IMR-90 (cell line): ENCODE results near the gene GSE1. TPM values are rescaled to one million over a fixed set of nuclear protein-coding genes. Genes with fewer than 3 reads are reported as not detected.

Source experiments
- ATAC-seq: fragments of 200-7000 bp; cut with Tn5 transposase; 2 replicates; pipeline ENCODE4 v1.9.1; 2020; ENCODE audit warnings: low read depth, mild to moderate bottlenecking, moderate library complexity
- BruUV-seq: library from RNA; stranded (reverse); fragments of 400-500 nt; replicated peaks from 2 replicates; lab custom pipeline; 2021; lab: Mats Ljungman, UMichigan
- CTCF ChIA-PET: fragments of 300-600 bp; formaldehyde crosslinking; extraction: SDS; loops from one replicate; lab custom pipeline; 2021; ENCODE audit warnings: antibody characterized with exemption; lab: Yijun Ruan, JAX
- POLR2A ChIA-PET: fragments of 300-600 bp; sonication (Branson Sonifier 250); formaldehyde crosslinking; loops from one replicate; lab custom pipeline; 2022; ENCODE audit warnings: antibody characterized with exemption; ENCODE audit not compliant: unreplicated experiment; lab: Charles Lee
- DNase-seq: peaks from one replicate; pipeline ENCODE4 v3.0.0; 2013
- H2AFZ ChIP-seq: replicated peaks from 2 replicates; pipeline ENCODE3; 2013; ENCODE audit warnings: low read length, mild to moderate bottlenecking; ENCODE audit not compliant: poor library complexity
- H2AK5ac ChIP-seq: 2 replicates; pipeline ENCODE4 v1.6.1; 2013; ENCODE audit warnings: low read depth, low read length, inconsistent platforms
- H2AK9ac ChIP-seq: replicated peaks from 2 replicates; pipeline ENCODE3; 2013; ENCODE audit warnings: mild to moderate bottlenecking, low read depth, low read length, moderate library complexity; ENCODE audit not compliant: poor library complexity
- H2BK120ac ChIP-seq: 2 replicates; pipeline ENCODE4 v1.6.1; 2013; ENCODE audit warnings: low read depth, low read length, inconsistent platforms
- H2BK15ac ChIP-seq: 3 replicates; pipeline ENCODE4 v1.6.1; 2013; ENCODE audit warnings: low read depth, low read length, inconsistent platforms
- H2BK20ac ChIP-seq: 2 replicates; pipeline ENCODE4 v1.6.1; 2013; ENCODE audit warnings: low read depth, mild to moderate bottlenecking, inconsistent platforms, low read length, moderate library complexity
- H2BK5ac ChIP-seq: 2 replicates; pipeline ENCODE4 v1.6.1; 2013; ENCODE audit warnings: mild to moderate bottlenecking, low read depth, low read length, inconsistent platforms; ENCODE audit not compliant: poor library complexity, severe bottlenecking
- H3K14ac ChIP-seq: replicated peaks from 2 replicates; pipeline ENCODE4 v1.6.1; 2013; ENCODE audit warnings: low read depth, low read length, inconsistent platforms
- H3K18ac ChIP-seq: 2 replicates; pipeline ENCODE4 v1.6.1; 2013; ENCODE audit warnings: low read depth, low read length, control low read depth
- H3K23ac ChIP-seq: 2 replicates; pipeline ENCODE4 v1.6.1; 2013; ENCODE audit warnings: low read depth, low read length, inconsistent platforms
- H3K27ac ChIP-seq: 2 replicates; pipeline ENCODE4 v1.5.1; 2013; ENCODE audit warnings: mild to moderate bottlenecking, control low read depth, low read length; ENCODE audit not compliant: insufficient read depth
- H3K27me3 ChIP-seq: 2 replicates; pipeline ENCODE4 v1.6.1; 2013; ENCODE audit warnings: low read length; ENCODE audit not compliant: control insufficient read depth, insufficient read depth
- H3K36me3 ChIP-seq: 2 replicates; pipeline ENCODE4 v1.6.1; 2013; ENCODE audit warnings: low read length, mixed read lengths; ENCODE audit not compliant: control insufficient read depth, insufficient read depth
- H3K4ac ChIP-seq: 2 replicates; pipeline ENCODE4 v1.6.1; 2013; ENCODE audit warnings: low read depth, low read length, inconsistent platforms
- H3K4me1 ChIP-seq: 2 replicates; pipeline ENCODE4 v1.6.1; 2013; ENCODE audit warnings: low read length, mixed read lengths; ENCODE audit not compliant: control insufficient read depth, insufficient read depth
- H3K4me2 ChIP-seq: 2 replicates; pipeline ENCODE4 v1.6.1; 2013; ENCODE audit warnings: low read depth, mild to moderate bottlenecking, control low read depth, low read length, moderate library complexity
- H3K4me3 ChIP-seq: 2 replicates; pipeline ENCODE4 v1.5.1; 2013; ENCODE audit warnings: low read depth, mild to moderate bottlenecking, control low read depth, low read length, moderate library complexity; ENCODE audit not compliant: insufficient read depth
- H3K56ac ChIP-seq: 2 replicates; pipeline ENCODE4 v1.6.1; 2013; ENCODE audit warnings: low read length, inconsistent platforms; ENCODE audit not compliant: insufficient read depth; ENCODE audit errors: extremely low read depth
- H3K79me1 ChIP-seq, 2 experiments: 2 replicates each; pipeline ENCODE4 v1.6.1; 2013; ENCODE audit warnings: low read length in 2 of 2, inconsistent platforms in 1 of 2, low read depth in 1 of 2
- H3K9ac ChIP-seq: 2 replicates; pipeline ENCODE4 v1.6.1; 2013; ENCODE audit warnings: low read depth, low read length, control low read depth
- H3K9me1 ChIP-seq: 2 replicates; pipeline ENCODE4 v1.6.1; 2013; ENCODE audit warnings: low read length, inconsistent platforms; ENCODE audit not compliant: insufficient read depth
- H3K9me3 ChIP-seq: 2 replicates; pipeline ENCODE4 v1.6.1; 2013; ENCODE audit warnings: low read length; ENCODE audit not compliant: control insufficient read depth, insufficient read depth
- H4K20me1 ChIP-seq: 2 replicates; pipeline ENCODE4 v1.6.1; 2013; ENCODE audit warnings: low read length, inconsistent platforms; ENCODE audit not compliant: insufficient read depth
- H4K5ac ChIP-seq: 2 replicates; pipeline ENCODE4 v1.6.1; 2013; ENCODE audit warnings: mild to moderate bottlenecking, low read depth, low read length, control low read depth
- H4K8ac ChIP-seq, 2 experiments: 2 replicates each; pipeline ENCODE4 v1.6.1; 2013; ENCODE audit warnings: low read depth in 2 of 2, low read length in 2 of 2, control low read depth in 1 of 2, inconsistent platforms in 1 of 2
- H4K91ac ChIP-seq: 2 replicates; pipeline ENCODE4 v1.6.1; 2013; ENCODE audit warnings: low read depth, low read length, inconsistent platforms; ENCODE audit not compliant: insufficient read depth
- BHLHE40 ChIP-seq: fragments of 150-350 bp; IDR thresholded peaks from 2 replicates; pipeline ENCODE4 v1.6.1; 2016; ENCODE audit warnings: mild to moderate bottlenecking, low read depth, low read length
- CEBPB ChIP-seq: IDR thresholded peaks from 2 replicates; pipeline ENCODE4 v1.6.1; 2012; ENCODE audit warnings: low read depth, low read length, improper control_type of control experiment
- CHD1 ChIP-seq: IDR thresholded peaks from 2 replicates; pipeline ENCODE4 v1.6.1; 2012; ENCODE audit warnings: low read depth, low read length, improper control_type of control experiment
- FOS ChIP-seq: fragments of 150-350 bp; IDR thresholded peaks from 2 replicates; pipeline ENCODE4 v1.6.1; 2016; ENCODE audit warnings: low read depth, low read length
- MAFK ChIP-seq: IDR thresholded peaks from 2 replicates; pipeline ENCODE4 v1.6.1; 2012; ENCODE audit warnings: low read depth, low read length, improper control_type of control experiment
- MAZ ChIP-seq: IDR thresholded peaks from 2 replicates; pipeline ENCODE4 v1.6.1; 2012; ENCODE audit warnings: low read depth, mild to moderate bottlenecking, low read length, improper control_type of control experiment, moderate library complexity, borderline replicate concordance
- MXI1 ChIP-seq: IDR thresholded peaks from 2 replicates; pipeline ENCODE4 v1.6.1; 2012; ENCODE audit warnings: low read depth, mild to moderate bottlenecking, low read length, moderate library complexity, borderline replicate concordance
- NFE2L2 ChIP-seq: fragments of 150-350 bp; IDR thresholded peaks from 2 replicates; pipeline ENCODE4 v1.6.1; 2016; ENCODE audit warnings: low read depth, mild to moderate bottlenecking, low read length
- POLR2A ChIP-seq: IDR thresholded peaks from 2 replicates; pipeline ENCODE4 v1.6.1; 2012; ENCODE audit warnings: mild to moderate bottlenecking, low read depth, low read length
- RAD21 ChIP-seq: IDR thresholded peaks from 2 replicates; pipeline ENCODE4 v1.6.1; 2012; ENCODE audit warnings: low read length, improper control_type of control experiment
- RCOR1 ChIP-seq: IDR thresholded peaks from 2 replicates; pipeline ENCODE4 v1.6.1; 2012; ENCODE audit warnings: mild to moderate bottlenecking, low read length, improper control_type of control experiment; ENCODE audit not compliant: insufficient replicate concordance
- RFX5 ChIP-seq: IDR thresholded peaks from 2 replicates; pipeline ENCODE4 v1.8.0; 2012; ENCODE audit warnings: low read depth, mild to moderate bottlenecking, low read length, moderate library complexity
- SMC3 ChIP-seq: fragments of 150-350 bp; IDR thresholded peaks from 2 replicates; pipeline ENCODE4 v1.6.1; 2016; ENCODE audit warnings: low read depth, mild to moderate bottlenecking, antibody characterized with exemption, low read length, moderate library complexity
- WGBS, 2 experiments: methylation state at CpG; one replicate each; pipeline versions ENCODE4 v1.1.5 to v1.1.7; 2013; ENCODE audit warnings: missing lambda C conversion rate in 2 of 2; ENCODE audit not compliant: insufficient read length in 1 of 2; ENCODE audit errors: extremely low coverage in 2 of 2; 5-methylcytosine and 5-hydroxymethylcytosine counted together
- dilution Hi-C: fragments of 300-500 bp; cut with HindIII; formaldehyde crosslinking; loops from one replicate; pipeline ENCODE4 v1.14.3; 2018; ENCODE audit warnings: low sequenced_read_pairs; ENCODE audit not compliant: unreplicated experiment
- in situ Hi-C: fragments of 300-500 bp; cut with MboI; formaldehyde crosslinking; loops from 3 replicates; pipeline ENCODE4 v1.14.3; 2019; ENCODE audit warnings: low sequenced_read_pairs, inconsistent platforms, mixed read lengths
- intact Hi-C: fragments of 100-400 bp; cut with micrococcal nuclease; formaldehyde crosslinking; loops from 2 replicates; pipeline ENCODE4 v1.10.0; 2022
- polyA plus RNA-seq, 3 experiments: library from polyadenylated mRNA; depleted of rRNA; stranded (reverse); fragments of >200 nt; gene quantifications; 2 replicates each; pipeline ENCODE4 v1.2.3, GENCODE V29; 2012; ENCODE audit warnings: low replicate concordance in 1 of 3
- total RNA-seq: library from RNA; depleted of rRNA; stranded (reverse); fragments of >200 nt; gene quantifications from 2 replicates; pipeline ENCODE4 v1.2.3, GENCODE V29; 2012
- TF ChIP-seq, protein P1 (sequence below): fragments of 150-350 bp; IDR thresholded peaks from 2 replicates; pipeline ENCODE4 v1.6.1; 2016; ENCODE audit warnings: low read depth, mild to moderate bottlenecking, low read length, moderate library complexity, borderline replicate concordance
- TF ChIP-seq, protein P2 (sequence below): conservative IDR thresholded peaks from 2 replicates; pipeline ENCODE4 v1.5.1; 2012; ENCODE audit warnings: mild to moderate bottlenecking, low read depth, low read length, improper control_type of control experiment
- TF ChIP-seq, protein P3 (sequence below): fragments of 150-350 bp; IDR thresholded peaks from 2 replicates; pipeline ENCODE4 v1.6.1; 2017; ENCODE audit warnings: mild to moderate bottlenecking, antibody characterized with exemption, low read length, low read depth

Gene GSE1
- total and polyA plus RNA-seq, 2 of the 4 experiments (the other 2 are of a cell fraction): 14.9 to 25.5 TPM

DNA sequence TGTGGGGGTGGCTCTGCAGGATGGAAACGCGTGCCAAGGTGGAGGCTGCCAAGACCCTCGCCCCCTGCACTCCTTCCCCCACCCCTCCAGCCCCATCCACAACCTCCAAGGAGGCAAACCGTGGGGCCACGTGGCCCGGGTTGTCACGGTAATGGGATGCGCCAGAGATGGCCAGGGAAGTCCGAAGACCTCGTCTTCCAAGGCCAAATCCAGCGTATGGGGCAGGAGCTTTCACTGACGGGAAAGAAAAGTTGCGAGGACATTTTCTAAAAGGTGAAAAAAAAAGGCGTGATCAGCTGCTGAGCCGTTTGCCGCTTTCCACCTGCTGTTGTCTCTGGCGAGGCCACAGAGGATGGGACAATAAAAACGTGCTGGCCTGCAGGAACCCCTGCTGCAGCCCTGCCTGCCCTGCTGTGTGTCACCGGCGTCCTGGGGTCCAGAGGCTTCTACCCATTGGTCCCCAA, 28.3 kb upstream of the GSE1 start:
- peaks cover 49% of the 10 kb centered on the region for H4K20me1 ChIP-seq
- no peak overlapping the region for H3K27ac ChIP-seq
- H3K36me3 ChIP-seq: no peaks in the 10 kb centered on the region
- H3K56ac ChIP-seq: no peak overlapping the region
- H3K79me1 ChIP-seq: peaks cover 28 to 84% of the 10 kb centered on the region in 2 experiments
- H3K27me3 ChIP-seq: no peaks in the 10 kb centered on the region
- DNase-seq (no peak), ATAC-seq (no peak)
- H3K9ac ChIP-seq: no peak overlapping the region
- WGBS, 2 experiments: 96% methylated on average over 10 of the region's 20 CpGs; no CpG with 5 or more reads in 1 of the 2 experiments
- CTCF ChIA-PET: no interaction called here
- no peak overlapping the region for H4K5ac ChIP-seq
- no peak overlapping the region for H2BK20ac ChIP-seq
- H2BK5ac ChIP-seq: no peak overlapping the region
- no peak overlapping the region for H2AFZ ChIP-seq
- peak overlapping the region; percentile 66 for H2AK5ac ChIP-seq
- POLR2A ChIA-PET: no interaction called here
- H3K9me1 ChIP-seq: peaks cover 14% of the 10 kb centered on the region
- H2BK120ac ChIP-seq: no peak overlapping the region
- no peak overlapping the region for H3K4me3 ChIP-seq
- BruUV-seq: no TSS peak
- dilution Hi-C loops: no loop called here
- no peaks in the 10 kb centered on the region for H3K9me3 ChIP-seq
- H3K4me2 ChIP-seq: no peak overlapping the region
- H3K14ac ChIP-seq: no peak overlapping the region
- in situ Hi-C loops: no loop called here
- H3K4me1 ChIP-seq: peaks cover 41% of the 10 kb centered on the region
- no peak overlapping the region for H2AK9ac ChIP-seq
- no peak overlapping the region for H3K18ac ChIP-seq
- H3K4ac ChIP-seq: no peak overlapping the region
- no peak overlapping the region for H3K23ac ChIP-seq
- intact Hi-C loops: no loop called here
- TF ChIP-seq CHD1 (no peak), NFE2L2 (no peak), FOS (no peak), SMC3 (no peak), MAFK (no peak), CEBPB (no peak), POLR2A (no peak), RAD21 (no peak), BHLHE40 (no peak), RFX5 (no peak), MAZ (no peak), MXI1 (no peak), RCOR1 (no peak)
- TF ChIP-seq, protein P1, sequence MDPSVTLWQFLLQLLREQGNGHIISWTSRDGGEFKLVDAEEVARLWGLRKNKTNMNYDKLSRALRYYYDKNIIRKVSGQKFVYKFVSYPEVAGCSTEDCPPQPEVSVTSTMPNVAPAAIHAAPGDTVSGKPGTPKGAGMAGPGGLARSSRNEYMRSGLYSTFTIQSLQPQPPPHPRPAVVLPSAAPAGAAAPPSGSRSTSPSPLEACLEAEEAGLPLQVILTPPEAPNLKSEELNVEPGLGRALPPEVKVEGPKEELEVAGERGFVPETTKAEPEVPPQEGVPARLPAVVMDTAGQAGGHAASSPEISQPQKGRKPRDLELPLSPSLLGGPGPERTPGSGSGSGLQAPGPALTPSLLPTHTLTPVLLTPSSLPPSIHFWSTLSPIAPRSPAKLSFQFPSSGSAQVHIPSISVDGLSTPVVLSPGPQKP: no peak
- TF ChIP-seq, protein P2, sequence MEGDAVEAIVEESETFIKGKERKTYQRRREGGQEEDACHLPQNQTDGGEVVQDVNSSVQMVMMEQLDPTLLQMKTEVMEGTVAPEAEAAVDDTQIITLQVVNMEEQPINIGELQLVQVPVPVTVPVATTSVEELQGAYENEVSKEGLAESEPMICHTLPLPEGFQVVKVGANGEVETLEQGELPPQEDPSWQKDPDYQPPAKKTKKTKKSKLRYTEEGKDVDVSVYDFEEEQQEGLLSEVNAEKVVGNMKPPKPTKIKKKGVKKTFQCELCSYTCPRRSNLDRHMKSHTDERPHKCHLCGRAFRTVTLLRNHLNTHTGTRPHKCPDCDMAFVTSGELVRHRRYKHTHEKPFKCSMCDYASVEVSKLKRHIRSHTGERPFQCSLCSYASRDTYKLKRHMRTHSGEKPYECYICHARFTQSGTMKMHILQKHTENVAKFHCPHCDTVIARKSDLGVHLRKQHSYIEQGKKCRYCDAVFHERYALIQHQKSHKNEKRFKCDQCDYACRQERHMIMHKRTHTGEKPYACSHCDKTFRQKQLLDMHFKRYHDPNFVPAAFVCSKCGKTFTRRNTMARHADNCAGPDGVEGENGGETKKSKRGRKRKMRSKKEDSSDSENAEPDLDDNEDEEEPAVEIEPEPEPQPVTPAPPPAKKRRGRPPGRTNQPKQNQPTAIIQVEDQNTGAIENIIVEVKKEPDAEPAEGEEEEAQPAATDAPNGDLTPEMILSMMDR: no peak
- TF ChIP-seq, protein P3, sequence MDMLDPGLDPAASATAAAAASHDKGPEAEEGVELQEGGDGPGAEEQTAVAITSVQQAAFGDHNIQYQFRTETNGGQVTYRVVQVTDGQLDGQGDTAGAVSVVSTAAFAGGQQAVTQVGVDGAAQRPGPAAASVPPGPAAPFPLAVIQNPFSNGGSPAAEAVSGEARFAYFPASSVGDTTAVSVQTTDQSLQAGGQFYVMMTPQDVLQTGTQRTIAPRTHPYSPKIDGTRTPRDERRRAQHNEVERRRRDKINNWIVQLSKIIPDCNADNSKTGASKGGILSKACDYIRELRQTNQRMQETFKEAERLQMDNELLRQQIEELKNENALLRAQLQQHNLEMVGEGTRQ: no peak
- no peak overlapping the region for H2BK15ac ChIP-seq
- no peak overlapping the region for H4K8ac ChIP-seq
- no peak overlapping the region for H4K91ac ChIP-seq
